ENCODE measurements around the gene NRCAM.
A peak's percentile ranks its signal among the peaks of the same experiment; 100 is the strongest.

The NRCAM gene

GRCh38 chr7:108423089-108423989, 32.9 kb downstream of the NRCAM start:
- Mint-ChIP-seq H3K27me3 (peaks cover 38% of the 10 kb centered on the region), H3K4me1 (ENCODE audit: low read depth) (peaks cover 29% of the 10 kb centered on the region), H3K27ac (peak overlapping the region; percentile 0), H3K4me3 (no peak overlapping the region), H3K9me3 (no peaks in the 10 kb centered on the region), H3K36me3 (ENCODE audit: low read depth) (no peaks in the 10 kb centered on the region)
- no peak for DNase-seq

GRCh38 chr7:108421720-108422331, 34.4 kb downstream of the NRCAM start:
- H3K4me1 Mint-ChIP-seq (ENCODE audit: low read depth) = peaks cover 34% of the 10 kb centered on the region
- no peak overlapping the region for H3K27ac Mint-ChIP-seq
- peaks cover 50% of the 10 kb centered on the region for H3K27me3 Mint-ChIP-seq

GRCh38 chr7:108419961-108420908, 36.0 kb downstream of the NRCAM start:
- no peaks in the 10 kb centered on the region for H3K36me3 Mint-ChIP-seq (ENCODE audit: low read depth)
- H3K4me3 Mint-ChIP-seq = no peak overlapping the region
- peaks cover 56% of the 10 kb centered on the region for H3K27me3 Mint-ChIP-seq
- DNase-seq = no peak
- H3K9me3 Mint-ChIP-seq = no peaks in the 10 kb centered on the region
- H3K4me1 Mint-ChIP-seq (ENCODE audit: low read depth) = peaks cover 47% of the 10 kb centered on the region
- H3K27ac Mint-ChIP-seq = no peak overlapping the region

More at GRCh38 chr7:108421720-108422331, 34.4 kb downstream of the NRCAM start:
- Mint-ChIP-seq H3K9me3 (no peaks in the 10 kb centered on the region), H3K4me3 (no peak overlapping the region), H3K36me3 (ENCODE audit: low read depth) (no peaks in the 10 kb centered on the region)
- no peak for DNase-seq

GRCh38 chr7:108418946-108419345, 37.3 kb downstream of the NRCAM start:
- Mint-ChIP-seq H3K9me3 (no peaks in the 10 kb centered on the region), H3K27me3 (peaks cover 59% of the 10 kb centered on the region), H3K36me3 (ENCODE audit: low read depth) (no peaks in the 10 kb centered on the region), H3K27ac (no peak overlapping the region), H3K4me3 (no peak overlapping the region), H3K4me1 (ENCODE audit: low read depth) (peaks cover 47% of the 10 kb centered on the region)
- no peak for DNase-seq

- H3K36me3 Mint-ChIP-seq (ENCODE audit: low read depth) = no peaks in the 10 kb centered on the region
- peaks cover 56% of the 10 kb centered on the region for H3K27me3 Mint-ChIP-seq
- DNase-seq = no peak
- no peak overlapping the region for H3K27ac Mint-ChIP-seq
- H3K4me1 Mint-ChIP-seq (ENCODE audit: low read depth) = peaks cover 38% of the 10 kb centered on the region
- no peaks in the 10 kb centered on the region for H3K9me3 Mint-ChIP-seq
- H3K4me3 Mint-ChIP-seq = no peak overlapping the region
Observed at GRCh38 chr7:108417926-108418325, 38.3 kb downstream of the NRCAM start.

- peaks cover 55% of the 10 kb centered on the region for H3K27me3 Mint-ChIP-seq
- DNase-seq = no peak
- H3K4me3 Mint-ChIP-seq = no peak overlapping the region
- H3K36me3 Mint-ChIP-seq (ENCODE audit: low read depth) = no peaks in the 10 kb centered on the region
- H3K4me1 Mint-ChIP-seq (ENCODE audit: low read depth) = peaks cover 36% of the 10 kb centered on the region
- H3K27ac Mint-ChIP-seq = no peak overlapping the region
- no peaks in the 10 kb centered on the region for H3K9me3 Mint-ChIP-seq
Observed at GRCh38 chr7:108417144-108417543, 39.1 kb downstream of the NRCAM start.

- DNase-seq = no peak
- peaks cover 55% of the 10 kb centered on the region for H3K27me3 Mint-ChIP-seq
- H3K27ac Mint-ChIP-seq = peak overlapping the region; percentile 30
- H3K36me3 Mint-ChIP-seq (ENCODE audit: low read depth) = no peaks in the 10 kb centered on the region
- H3K4me1 Mint-ChIP-seq (ENCODE audit: low read depth) = peaks cover 36% of the 10 kb centered on the region
- no peaks in the 10 kb centered on the region for H3K9me3 Mint-ChIP-seq
- H3K4me3 Mint-ChIP-seq = no peak overlapping the region
Observed at GRCh38 chr7:108415821-108416536, 40.3 kb downstream of the NRCAM start.

GRCh38 chr7:108415084-108415483, 41.2 kb downstream of the NRCAM start:
- no peak overlapping the region for H3K27ac Mint-ChIP-seq

GRCh38 chr7:108413782-108414492, 42.3 kb downstream of the NRCAM start:
- Mint-ChIP-seq H3K27ac (no peak overlapping the region), H3K9me3 (no peaks in the 10 kb centered on the region), H3K4me3 (no peak overlapping the region), H3K36me3 (ENCODE audit: low read depth) (no peaks in the 10 kb centered on the region), H3K27me3 (peaks cover 42% of the 10 kb centered on the region), H3K4me1 (ENCODE audit: low read depth) (peaks cover 22% of the 10 kb centered on the region)
- DNase-seq = no peak

More at GRCh38 chr7:108415084-108415483, 41.2 kb downstream of the NRCAM start:
- DNase-seq = no peak
- Mint-ChIP-seq H3K36me3 (ENCODE audit: low read depth) (no peaks in the 10 kb centered on the region), H3K27me3 (peaks cover 46% of the 10 kb centered on the region), H3K4me3 (no peak overlapping the region), H3K9me3 (no peaks in the 10 kb centered on the region), H3K4me1 (ENCODE audit: low read depth) (peaks cover 28% of the 10 kb centered on the region)

GRCh38 chr7:108413337-108413736, 42.9 kb downstream of the NRCAM start:
- Mint-ChIP-seq H3K4me3 (no peak overlapping the region), H3K36me3 (ENCODE audit: low read depth) (no peaks in the 10 kb centered on the region), H3K4me1 (ENCODE audit: low read depth) (peaks cover 20% of the 10 kb centered on the region), H3K27ac (no peak overlapping the region), H3K27me3 (peaks cover 39% of the 10 kb centered on the region), H3K9me3 (no peaks in the 10 kb centered on the region)
- no peak for DNase-seq

- DNase-seq = no peak
Observed at GRCh38 chr7:108409146-108409545, 47.1 kb downstream of the NRCAM start.

GRCh38 chr7:108408296-108408991, 47.8 kb downstream of the NRCAM start:
- Mint-ChIP-seq H3K9me3 (no peaks in the 10 kb centered on the region), H3K4me1 (ENCODE audit: low read depth) (no peaks in the 10 kb centered on the region), H3K27me3 (peaks cover 7% of the 10 kb centered on the region), H3K36me3 (ENCODE audit: low read depth) (no peaks in the 10 kb centered on the region), H3K4me3 (no peak overlapping the region), H3K27ac (no peak overlapping the region)
- no peak for DNase-seq

More at GRCh38 chr7:108409146-108409545, 47.1 kb downstream of the NRCAM start:
- Mint-ChIP-seq H3K27me3 (peaks cover 8% of the 10 kb centered on the region), H3K36me3 (ENCODE audit: low read depth) (no peaks in the 10 kb centered on the region), H3K27ac (no peak overlapping the region), H3K4me3 (no peak overlapping the region), H3K4me1 (ENCODE audit: low read depth) (no peaks in the 10 kb centered on the region), H3K9me3 (no peaks in the 10 kb centered on the region)

GRCh38 chr7:108407676-108408075, 48.6 kb downstream of the NRCAM start:
- no peaks in the 10 kb centered on the region for H3K36me3 Mint-ChIP-seq (ENCODE audit: low read depth)
- no peak for DNase-seq
- no peaks in the 10 kb centered on the region for H3K4me1 Mint-ChIP-seq (ENCODE audit: low read depth)

More at GRCh38 chr7:108407676-108408075, 48.6 kb downstream of the NRCAM start:
- Mint-ChIP-seq H3K9me3 (no peaks in the 10 kb centered on the region), H3K4me3 (no peak overlapping the region), H3K27me3 (no peaks in the 10 kb centered on the region), H3K27ac (no peak overlapping the region)

Data from activated T-cell treated with anti-CD3 and anti-CD28 coated beads, Interleukin-2, amount 50 U/mL, for 24 hours (primary cell).